Fibroblast of villous mesenchyme (primary cell): ENCODE data around the gene MROH7. TPM values are rescaled to one million over a fixed set of nuclear protein-coding genes. Genes with fewer than 3 reads are reported as not detected.

Experiments used
- DNase-seq: peaks from one replicate; pipeline ENCODE4 v3.0.0-alpha.2; 2010; ENCODE audit warnings: low read depth
- H3K4me3 ChIP-seq: 2 replicates; pipeline ENCODE4 v1.5.1; 2011; ENCODE audit warnings: low read depth, mild to moderate bottlenecking, low read length
- CTCF ChIP-seq: IDR thresholded peaks from 2 replicates; pipeline ENCODE4 v1.5.1; 2012; ENCODE audit warnings: low read depth, mild to moderate bottlenecking, low read length; ENCODE audit not compliant: insufficient read depth
- total RNA-seq: library from RNA; depleted of rRNA; stranded (reverse); fragments of >200 nt; gene quantifications from 2 replicates; pipeline ENCODE4 v1.2.3, GENCODE V29; 2012

MROH7 gene
- total RNA-seq, 1 donor: under 0.01 TPM

DNA sequence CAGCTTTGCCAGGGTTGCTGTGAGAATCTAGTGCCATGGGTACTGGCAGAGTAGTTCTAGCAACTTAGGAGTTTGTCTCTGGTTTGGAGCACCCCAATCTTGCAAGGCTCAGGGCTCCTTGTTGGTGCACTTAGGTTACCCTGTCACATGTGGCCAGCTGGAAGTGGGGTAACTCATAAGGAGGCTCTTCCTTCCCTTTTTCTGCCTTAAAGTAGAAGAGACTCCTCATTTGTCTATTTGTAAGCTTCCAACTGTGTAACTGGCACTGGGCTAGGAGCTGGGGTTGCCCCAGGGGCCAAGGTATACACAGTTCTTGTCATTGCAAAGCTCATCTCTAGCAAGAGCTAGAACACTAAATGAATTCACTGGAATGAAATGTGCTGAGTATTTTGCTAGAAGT lies 10.6 kb downstream of the MROH7 start:
- TF ChIP-seq CTCF: no peak
- no peak for DNase-seq
- no peak overlapping the region for H3K4me3 ChIP-seq

- DNase-seq: no peak
These were observed 11.4 kb downstream of the MROH7 start for GRCh38 chr1:54653036-54653435.

DNA sequence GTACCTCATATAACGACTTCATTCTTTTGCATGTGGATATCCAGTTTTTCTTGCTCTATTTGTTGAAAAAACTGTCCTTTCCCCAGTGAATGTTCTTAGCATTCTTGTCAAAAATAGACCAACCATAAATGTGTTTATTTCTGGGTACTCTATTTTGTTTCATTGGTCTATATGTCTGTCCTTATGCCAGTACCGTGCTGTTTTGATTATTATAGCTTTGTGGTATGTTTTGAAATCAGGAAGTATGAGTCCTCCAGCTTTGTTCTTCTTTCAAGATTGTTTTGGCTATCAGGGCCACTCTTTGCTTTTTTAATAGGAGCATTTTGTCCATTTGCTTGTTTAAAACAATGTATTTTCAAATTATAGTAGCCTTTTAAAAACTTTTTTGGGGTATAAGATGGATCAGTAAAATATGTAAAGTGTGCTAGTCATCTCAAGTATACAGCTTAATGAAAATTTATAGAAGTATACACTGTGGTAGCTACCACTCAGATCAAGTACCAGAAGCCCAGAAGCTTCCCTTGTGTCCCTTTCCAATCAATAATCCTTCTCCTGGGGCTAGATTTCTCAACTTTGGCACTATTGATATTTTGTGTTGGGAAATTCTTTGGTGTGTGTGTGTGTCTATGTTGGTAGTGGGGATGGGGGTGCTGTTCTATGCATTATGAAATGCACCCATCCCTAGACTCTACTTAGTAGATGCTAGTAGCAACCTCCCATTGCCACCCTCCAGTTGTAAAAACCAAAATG lies 16.8 kb downstream of the MROH7 start:
- DNase-seq: no peak
- no peak overlapping the region for H3K4me3 ChIP-seq
- TF ChIP-seq CTCF: no peak

More at GRCh38 chr1:54653036-54653435, 11.4 kb downstream of the MROH7 start:
- no peak for TF ChIP-seq CTCF
- H3K4me3 ChIP-seq: no peak overlapping the region

DNA sequence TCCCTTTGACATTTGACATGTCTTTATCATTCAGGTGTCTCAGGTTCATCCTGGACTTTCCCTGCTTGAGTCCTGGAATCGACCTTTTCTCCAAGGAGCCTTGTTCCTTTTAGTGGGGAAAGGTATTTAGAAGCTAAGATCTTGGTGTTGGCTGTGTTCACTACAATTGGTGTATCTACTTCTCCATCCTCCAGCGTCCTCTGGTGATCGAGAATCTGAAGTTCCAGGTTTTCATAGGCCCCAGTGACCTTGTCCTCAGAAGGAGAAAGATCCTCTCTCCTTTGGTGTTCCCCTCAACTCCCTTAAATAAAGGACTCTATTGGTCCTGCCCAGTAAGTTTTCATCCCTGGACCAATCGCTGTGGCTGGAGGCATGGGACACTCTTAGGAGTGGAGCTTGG lies 22.1 kb downstream of the MROH7 start:
- no peak for DNase-seq
- TF ChIP-seq CTCF: no peak
- H3K4me3 ChIP-seq: no peak overlapping the region

- no peak for TF ChIP-seq CTCF
- no peak overlapping the region for H3K4me3 ChIP-seq
- no peak for DNase-seq
These were observed 22.8 kb downstream of the MROH7 start for GRCh38 chr1:54664364-54664763.

DNA sequence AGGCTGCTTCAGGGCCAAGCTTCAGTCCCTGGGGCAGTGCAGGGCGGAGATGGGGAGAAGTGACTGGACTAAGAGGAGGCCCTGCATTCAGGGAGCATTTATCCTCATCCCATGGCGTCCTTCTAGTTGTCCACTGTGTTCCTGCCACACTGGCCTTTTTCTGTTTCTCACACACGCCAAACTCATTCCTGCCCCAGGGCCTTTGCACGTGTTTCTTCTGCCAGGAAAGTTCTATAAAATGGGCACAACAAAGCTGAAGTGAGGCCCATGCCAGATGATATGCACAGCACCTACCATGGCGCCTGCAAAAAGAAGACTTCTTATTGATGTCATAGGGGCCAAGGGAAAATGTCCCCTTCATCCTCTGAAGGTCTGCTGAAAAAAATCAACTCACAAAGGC lies 24.3 kb downstream of the MROH7 start:
- H3K4me3 ChIP-seq: no peak overlapping the region
- TF ChIP-seq CTCF: no peak
- no peak for DNase-seq

GRCh38 chr1:54666333-54666732 lies 24.7 kb downstream of the MROH7 start:
- no peak overlapping the region for H3K4me3 ChIP-seq
- DNase-seq: no peak
- TF ChIP-seq CTCF: no peak
